ENCODE measurements around the gene DUSP22. TPM values are rescaled to one million over a fixed set of nuclear protein-coding genes. Genes with fewer than 3 reads are reported as not detected.

DUSP22 gene, protein sequence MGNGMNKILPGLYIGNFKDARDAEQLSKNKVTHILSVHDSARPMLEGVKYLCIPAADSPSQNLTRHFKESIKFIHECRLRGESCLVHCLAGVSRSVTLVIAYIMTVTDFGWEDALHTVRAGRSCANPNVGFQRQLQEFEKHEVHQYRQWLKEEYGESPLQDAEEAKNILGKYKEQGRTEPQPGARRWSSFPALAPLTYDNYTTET
- total RNA-seq, result 10.1 and 16.0 TPM in 2 replicates

DNA sequence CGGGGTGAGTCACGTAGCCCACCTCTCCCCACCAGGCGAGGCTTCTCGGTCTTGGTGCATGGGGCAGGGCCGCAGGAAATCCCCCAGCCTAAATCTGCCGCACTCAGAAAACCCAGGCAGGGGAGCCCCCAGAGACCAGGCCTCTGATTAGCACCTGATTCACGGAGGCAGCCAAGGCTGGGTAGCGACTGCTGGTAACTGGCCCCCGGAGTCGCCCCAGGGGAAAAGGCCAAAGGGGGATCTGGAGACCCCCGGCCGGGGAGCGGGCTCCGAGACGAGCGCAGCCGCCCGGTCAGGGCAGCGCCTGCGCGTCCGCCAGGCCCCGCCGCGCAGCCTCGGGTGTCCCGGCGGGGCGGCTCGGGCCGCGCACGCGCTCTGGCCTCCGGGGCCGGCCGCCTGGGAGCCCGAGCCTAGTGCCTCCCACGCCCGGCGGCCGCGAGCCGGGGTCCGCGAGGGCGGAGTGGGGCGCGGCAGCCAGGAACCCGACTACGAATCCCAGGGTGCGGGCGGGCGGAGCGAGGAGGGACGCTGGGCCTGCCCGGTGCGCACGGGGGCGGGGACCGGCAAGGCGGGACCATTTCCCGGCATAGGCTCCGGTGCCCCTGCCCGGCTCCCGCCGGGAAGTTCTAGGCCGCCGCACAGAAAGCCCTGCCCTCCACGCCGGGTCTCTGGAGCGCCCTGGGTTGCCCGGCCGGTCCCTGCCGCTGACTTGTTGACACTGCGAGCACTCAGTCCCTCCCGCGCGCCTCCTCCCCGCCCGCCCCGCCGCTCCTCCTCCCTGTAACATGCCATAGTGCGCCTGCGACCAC is at the start of gene DUSP22:
DUSP22 (plus strand) TSS at position 791 of the 809 bp plus-strand sequence. CDS start 53 bp downstream, outside the sequence.

DNA sequence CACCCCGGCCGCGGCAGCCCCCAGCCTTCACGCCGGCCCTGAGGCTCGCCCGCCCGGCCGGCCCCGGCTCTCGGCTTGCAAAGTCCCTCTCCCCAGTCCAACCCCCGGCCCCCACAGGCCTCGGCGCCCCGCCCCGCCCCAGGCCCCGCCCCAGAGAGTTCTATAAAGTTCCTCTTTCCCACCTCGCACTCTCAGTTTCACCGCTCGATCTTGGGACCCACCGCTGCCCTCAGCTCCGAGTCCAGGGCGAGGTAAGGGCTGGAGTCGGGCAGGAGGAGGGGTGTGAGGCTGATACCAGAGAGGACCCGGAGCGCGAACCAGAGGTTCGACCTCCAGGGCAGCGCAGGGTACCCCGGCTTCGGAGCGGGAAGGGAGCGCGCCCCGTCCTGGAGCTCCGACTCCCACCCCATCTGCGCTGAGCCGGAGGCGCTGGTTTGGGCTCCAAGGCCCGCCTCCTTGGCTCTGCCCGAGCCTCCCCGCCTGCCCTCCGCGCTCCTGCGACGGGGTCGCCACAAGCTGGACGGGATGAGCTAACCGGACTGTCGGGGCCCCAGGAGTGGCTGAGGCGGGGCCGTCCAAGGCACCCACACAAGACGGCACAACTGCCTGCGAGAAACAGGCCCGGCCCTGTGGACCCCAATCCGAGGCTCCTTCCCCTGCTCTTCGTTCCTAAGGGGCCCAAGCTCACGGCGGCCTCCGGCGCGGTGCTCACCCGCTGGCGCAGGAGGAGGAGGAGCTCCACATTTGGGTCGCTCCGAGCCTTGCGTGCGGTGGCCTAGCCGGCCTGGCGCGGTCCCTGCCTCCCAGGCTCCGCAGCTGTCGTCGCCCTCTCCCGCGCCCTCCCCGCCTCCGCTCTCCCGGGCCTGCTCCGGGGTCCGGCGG is 99.5 kb downstream of the DUSP22 start, which contains the start of gene IRF4:
IRF4 (plus strand) TSS at position 194 of the 882 bp plus-strand sequence. CDS start 1,401 bp downstream, outside the sequence.

Other genes starting within 250 kb of the DUSP22 start
- gene IRF4, start 99.3 kb downstream of the DUSP22 start, total RNA-seq, result 0.16 TPM in 1 of 2 replicates, not detected in the other

Data from cardiac atrium fibroblast (primary cell).